Activated B cell treated with CpG ODN at 0.5 μM for 24 hours (primary cell): Measurements from ENCODE around the gene AP4S1. TPM values are rescaled to one million over a fixed set of nuclear protein-coding genes. Genes with fewer than 3 reads are reported as not detected.

Experiments used
- ATAC-seq: fragments of 200-7000 bp; cut with Tn5 transposase; one replicate; pipeline ENCODE4 v1.10.0; 2021; ENCODE audit warnings: low read depth, mild to moderate bottlenecking, moderate library complexity
- CTCF ChIA-PET: fragments of 350-600 bp; sonication (Branson Sonifier 250); formaldehyde crosslinking; loops from one replicate; lab custom pipeline; 2021; ENCODE audit warnings: antibody characterized with exemption; lab: Charles Lee
- POLR2A ChIA-PET: fragments of 350-600 bp; sonication (Branson Sonifier 250); formaldehyde crosslinking; loops from one replicate; lab custom pipeline; 2021; ENCODE audit warnings: antibody characterized with exemption; lab: Charles Lee
- DNase-seq: peaks from one replicate; pipeline ENCODE4 v3.0.0; 2022
- H3K27ac Mint-ChIP-seq: one replicate; pipeline ENCODE4 v1.8.0; 2020; ENCODE audit warnings: mixed read lengths
- H3K27me3 Mint-ChIP-seq: one replicate; pipeline ENCODE4 v1.8.0; 2021; ENCODE audit warnings: mixed read lengths
- H3K36me3 Mint-ChIP-seq: one replicate; pipeline ENCODE4 v1.8.0; 2021; ENCODE audit warnings: low read depth, mixed read lengths
- H3K4me1 Mint-ChIP-seq: one replicate; pipeline ENCODE4 v1.8.0; 2021; ENCODE audit warnings: mixed read lengths
- H3K4me3 Mint-ChIP-seq: one replicate; pipeline ENCODE4 v1.8.0; 2020; ENCODE audit warnings: mild to moderate bottlenecking, mixed read lengths
- H3K9me3 Mint-ChIP-seq: one replicate; pipeline ENCODE4 v1.8.0; 2020; ENCODE audit warnings: mixed read lengths
- intact Hi-C: fragments of 100-400 bp; cut with micrococcal nuclease; formaldehyde crosslinking; loops from one replicate; pipeline ENCODE4 v1.15.1; 2024
- total RNA-seq: library from RNA; stranded (reverse); gene quantifications from 2 replicates; pipeline ENCODE4 v1.2.3, GENCODE V29; 2022
- TF ChIP-seq, protein P1 (sequence below): fragments of 200-600 bp; IDR thresholded peaks from one replicate; pipeline ENCODE4 v1.8.0; 2022; ENCODE audit warnings: antibody characterized with exemption, mild to moderate bottlenecking

Gene AP4S1
- total RNA-seq, 1 donor from 2014 or later: 14.8 TPM

DNA sequence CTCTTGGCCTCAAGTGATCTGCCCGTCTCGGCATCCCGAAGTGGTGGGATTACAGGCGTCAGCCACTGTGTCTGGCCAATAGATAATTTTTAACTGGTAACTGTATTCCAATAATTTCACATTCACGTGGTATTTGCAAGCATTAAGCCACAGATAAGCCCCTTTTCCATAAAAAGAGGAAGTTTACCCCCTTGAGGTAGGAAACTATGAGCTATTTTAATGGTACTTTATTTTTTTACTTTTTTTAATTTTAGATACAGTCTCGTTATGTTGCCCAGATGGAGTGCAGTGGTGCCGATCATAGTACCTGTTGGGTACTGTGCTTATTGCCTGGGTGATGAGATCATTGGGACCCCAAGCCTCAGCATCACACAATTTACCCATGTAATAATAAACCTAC is 42.9 kb upstream of the AP4S1 start:
- no peak for DNase-seq
- Mint-ChIP-seq H3K36me3 (no peaks in the 10 kb centered on the region), H3K9me3 (no peaks in the 10 kb centered on the region), H3K27me3 (no peaks in the 10 kb centered on the region), H3K4me3 (no peak overlapping the region), H3K27ac (peak overlapping the region; percentile 53), H3K4me1 (peaks cover 53% of the 10 kb centered on the region)
- ChIA-PET POLR2A (interaction anchor here (0.7 to 1.8 kb wide), 4 partner anchors 9 to 216 kb away, joined by 4 to 15 read pairs (median 10); partner anchors contain the start of gene STRN3), CTCF (interaction anchor here (1.5 to 2.9 kb wide), 2 partner anchors 100 to 101 kb away, joined by 3 to 13 read pairs; no protein-coding TSS in a partner anchor)
- TF ChIP-seq, protein P1, sequence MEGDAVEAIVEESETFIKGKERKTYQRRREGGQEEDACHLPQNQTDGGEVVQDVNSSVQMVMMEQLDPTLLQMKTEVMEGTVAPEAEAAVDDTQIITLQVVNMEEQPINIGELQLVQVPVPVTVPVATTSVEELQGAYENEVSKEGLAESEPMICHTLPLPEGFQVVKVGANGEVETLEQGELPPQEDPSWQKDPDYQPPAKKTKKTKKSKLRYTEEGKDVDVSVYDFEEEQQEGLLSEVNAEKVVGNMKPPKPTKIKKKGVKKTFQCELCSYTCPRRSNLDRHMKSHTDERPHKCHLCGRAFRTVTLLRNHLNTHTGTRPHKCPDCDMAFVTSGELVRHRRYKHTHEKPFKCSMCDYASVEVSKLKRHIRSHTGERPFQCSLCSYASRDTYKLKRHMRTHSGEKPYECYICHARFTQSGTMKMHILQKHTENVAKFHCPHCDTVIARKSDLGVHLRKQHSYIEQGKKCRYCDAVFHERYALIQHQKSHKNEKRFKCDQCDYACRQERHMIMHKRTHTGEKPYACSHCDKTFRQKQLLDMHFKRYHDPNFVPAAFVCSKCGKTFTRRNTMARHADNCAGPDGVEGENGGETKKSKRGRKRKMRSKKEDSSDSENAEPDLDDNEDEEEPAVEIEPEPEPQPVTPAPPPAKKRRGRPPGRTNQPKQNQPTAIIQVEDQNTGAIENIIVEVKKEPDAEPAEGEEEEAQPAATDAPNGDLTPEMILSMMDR: no peak
- peak; percentile 74 for ATAC-seq
- intact Hi-C loops: loop anchor here (5.0 kb wide), 3 partner anchors 145 to 360 kb away; partner anchors contain the start of genes HECTD1 and SCFD1

DNA sequence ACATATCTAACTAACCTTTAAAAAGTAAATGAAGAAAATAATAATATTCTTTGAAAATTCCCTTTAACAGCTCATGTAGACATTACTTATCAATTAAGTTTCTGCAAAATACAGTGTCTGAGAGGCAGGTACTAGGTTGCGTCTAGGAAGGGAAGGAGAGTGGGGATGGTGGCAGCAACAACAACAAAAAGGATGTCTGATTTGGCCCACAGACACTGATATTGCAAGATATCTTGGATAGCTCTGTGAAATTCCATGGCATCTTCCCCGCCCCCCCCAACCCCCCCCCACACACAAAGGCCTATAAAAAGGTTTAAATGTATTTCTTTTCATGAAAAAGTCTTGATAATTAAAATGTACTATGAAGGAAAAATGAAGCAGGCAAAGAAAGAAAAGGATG is 41.6 kb upstream of the AP4S1 start:
- CTCF ChIA-PET: interaction anchor here (0.6 to 2.9 kb wide), 3 partner anchors 99 to 117 kb away, joined by 3 to 13 read pairs (median 3); no protein-coding TSS in a partner anchor
- TF ChIP-seq, protein P1: no peak
- intact Hi-C loops: loop anchor here (5.0 kb wide), 3 partner anchors 143 to 362 kb away; partner anchors contain the start of genes HECTD1 and SCFD1
- POLR2A ChIA-PET: interaction anchor here (1.6 to 1.8 kb wide), 2 partner anchors 12 to 42 kb away, joined by 5 read pairs; partner anchors contain the start of gene STRN3
- H3K27me3 Mint-ChIP-seq: no peaks in the 10 kb centered on the region
- ATAC-seq (no peak), DNase-seq (no peak)
- H3K27ac Mint-ChIP-seq: no peak overlapping the region
- H3K4me3 Mint-ChIP-seq: no peak overlapping the region
- H3K36me3 Mint-ChIP-seq: peaks cover under 1% of the 10 kb centered on the region
- peaks cover 51% of the 10 kb centered on the region for H3K4me1 Mint-ChIP-seq
- no peaks in the 10 kb centered on the region for H3K9me3 Mint-ChIP-seq

DNA sequence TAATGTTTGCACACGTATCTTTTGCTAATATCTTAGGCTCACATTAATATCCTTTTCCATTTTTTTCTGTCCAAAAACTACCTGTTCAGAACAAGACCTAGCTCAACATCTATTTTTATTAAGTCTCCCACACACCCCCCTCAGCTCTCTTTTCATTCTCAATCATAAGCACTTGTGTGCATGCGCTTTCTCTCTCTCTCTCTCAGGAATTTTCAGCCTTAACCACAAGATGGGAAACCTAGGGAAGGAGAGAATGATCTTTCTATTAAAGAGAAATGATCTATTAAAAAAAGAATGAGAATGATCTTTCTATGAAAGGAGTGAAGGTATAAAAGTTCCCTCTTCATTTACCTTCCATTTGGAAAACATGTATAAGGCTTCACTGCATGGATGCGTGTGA is 39.7 kb upstream of the AP4S1 start:
- no peak for DNase-seq
- ChIA-PET CTCF (interaction anchor here (2.0 kb wide), 1 partner anchor 97 kb away, joined by 5 read pairs; no protein-coding TSS in a partner anchor), POLR2A (no interaction called here)
- intact Hi-C loops: no loop called here
- Mint-ChIP-seq H3K9me3 (no peaks in the 10 kb centered on the region), H3K36me3 (peaks cover 6% of the 10 kb centered on the region), H3K4me3 (no peak overlapping the region), H3K27me3 (no peaks in the 10 kb centered on the region), H3K4me1 (peaks cover 48% of the 10 kb centered on the region), H3K27ac (no peak overlapping the region)
- ATAC-seq: no peak
- TF ChIP-seq, protein P1: no peak

DNA sequence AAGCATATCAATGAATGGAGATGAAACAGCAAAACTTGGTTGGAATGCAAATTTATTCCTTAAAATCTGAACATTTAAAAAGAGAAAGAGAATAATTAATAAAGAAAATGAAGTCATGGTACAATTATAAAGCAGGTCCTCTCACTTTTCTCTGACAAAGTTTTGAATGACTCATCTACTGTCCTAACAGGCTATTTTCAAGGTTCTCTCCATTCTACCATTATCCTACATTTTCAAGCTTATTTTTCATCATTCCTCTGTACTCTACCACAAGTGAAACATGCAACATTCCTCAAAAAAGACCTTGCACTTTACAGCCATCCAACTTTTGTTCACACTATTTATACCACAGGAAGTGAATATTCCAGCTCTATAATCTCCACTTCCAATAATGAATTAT is 36.9 kb upstream of the AP4S1 start:
- DNase-seq (no peak), ATAC-seq (no peak)
- peaks cover 6% of the 10 kb centered on the region for H3K36me3 Mint-ChIP-seq
- no peak overlapping the region for H3K4me3 Mint-ChIP-seq
- ChIA-PET POLR2A (no interaction called here), CTCF (no interaction called here)
- intact Hi-C loops: no loop called here
- no peak overlapping the region for H3K27ac Mint-ChIP-seq
- H3K4me1 Mint-ChIP-seq: peaks cover 38% of the 10 kb centered on the region
- TF ChIP-seq, protein P1: no peak
- H3K27me3 Mint-ChIP-seq: no peaks in the 10 kb centered on the region
- H3K9me3 Mint-ChIP-seq: no peaks in the 10 kb centered on the region

DNA sequence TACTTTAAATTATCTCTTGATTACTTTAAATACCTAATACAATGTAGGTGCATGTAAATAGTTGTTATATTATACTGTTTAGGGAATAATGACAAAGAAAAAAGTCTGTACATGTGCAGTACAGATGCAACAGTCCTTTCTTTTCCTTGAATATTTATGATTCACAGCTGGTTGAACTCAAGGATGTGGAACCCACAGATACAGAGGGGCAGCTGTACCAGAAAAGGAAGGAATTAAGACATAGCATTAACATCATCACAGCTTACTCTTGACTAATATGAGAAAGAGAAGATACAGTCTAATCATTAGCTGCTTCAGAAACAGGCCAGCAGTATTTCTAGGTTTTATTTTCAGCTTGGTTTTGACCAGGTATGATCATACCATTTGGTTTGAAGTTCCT is 34.7 kb upstream of the AP4S1 start:
- ChIA-PET POLR2A (no interaction called here), CTCF (interaction anchor here (0.5 kb wide), 1 partner anchor 72 kb away, joined by 3 read pairs; no protein-coding TSS in a partner anchor)
- TF ChIP-seq, protein P1: no peak
- no peak for ATAC-seq
- peaks cover 41% of the 10 kb centered on the region for H3K4me1 Mint-ChIP-seq
- H3K27ac Mint-ChIP-seq: no peak overlapping the region
- intact Hi-C loops: no loop called here
- no peaks in the 10 kb centered on the region for H3K9me3 Mint-ChIP-seq
- H3K27me3 Mint-ChIP-seq: no peaks in the 10 kb centered on the region
- H3K36me3 Mint-ChIP-seq: peaks cover 10% of the 10 kb centered on the region
- DNase-seq: no peak
- H3K4me3 Mint-ChIP-seq: no peak overlapping the region
